Germinal center (tissue), 1 donor: ENCODE measurements around the gene KIF19.
"Not testable (repeated sequence)": the region's sequence is repeated elsewhere in the genome, so short reads cannot be mapped to it uniquely, and the experiment has no call there.

Experiments
- DNase-seq: peaks from one replicate; pipeline ENCODE4 v3.0.0; 2012; ENCODE audit warnings: mixed read lengths, low spot score

The KIF19 gene

GRCh38 chr17:74325743-74326379, at the start of gene KIF19:
Gene KIF19, plus strand, starts transcription at chr17:74326226. Its CDS starts 124 bp downstream, at chr17:74326350.
- DNase-seq: peak; percentile 55

DNA sequence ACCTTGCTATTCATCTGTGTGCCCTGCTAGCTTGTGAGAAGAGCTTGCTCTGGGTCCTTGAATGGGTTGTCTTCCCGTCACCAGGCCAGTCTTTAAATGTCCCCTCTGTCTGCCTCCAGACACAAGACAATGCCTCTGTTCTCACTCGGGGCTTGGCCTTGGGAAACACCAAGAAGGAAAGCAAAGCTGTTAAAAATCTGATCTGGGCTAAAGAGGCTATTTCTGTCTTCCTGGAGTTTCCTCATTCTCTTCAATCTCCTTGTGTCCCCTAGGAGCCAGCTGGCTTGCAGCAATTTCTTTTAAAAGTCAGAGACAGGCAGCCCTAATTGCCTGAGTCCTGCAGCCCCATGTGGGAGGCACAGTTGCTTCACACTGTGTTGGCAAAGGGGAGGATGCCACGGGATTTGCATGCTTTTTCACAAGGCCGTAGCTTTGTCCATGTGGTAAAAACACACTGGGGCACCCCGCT, 49.5 kb upstream of the KIF19 start:
- DNase-seq: no peak

- DNase-seq: no peak
Measured at GRCh38 chr17:74277935-74278334, 48.1 kb upstream of the KIF19 start.

DNA sequence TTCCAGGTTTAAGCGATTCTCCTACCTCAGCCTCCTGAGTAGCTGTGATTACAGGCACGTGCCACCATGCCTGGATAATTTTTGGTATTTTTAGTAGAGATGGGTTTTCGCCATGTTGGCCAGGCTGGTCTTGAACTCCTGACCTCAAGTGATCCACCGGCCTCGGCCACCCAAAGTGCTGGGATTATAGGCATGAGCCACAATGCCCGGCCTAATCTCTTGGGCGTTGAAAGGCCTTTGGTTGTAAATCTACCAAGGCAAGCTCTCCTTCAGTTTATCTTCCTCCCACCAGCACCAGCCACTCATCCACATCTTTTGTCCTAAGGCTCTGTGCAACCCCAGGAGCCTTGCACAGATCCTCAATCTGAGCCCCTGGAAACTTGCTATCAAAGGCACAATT, 46.4 kb upstream of the KIF19 start:
- DNase-seq: not testable (repeated sequence)

DNA sequence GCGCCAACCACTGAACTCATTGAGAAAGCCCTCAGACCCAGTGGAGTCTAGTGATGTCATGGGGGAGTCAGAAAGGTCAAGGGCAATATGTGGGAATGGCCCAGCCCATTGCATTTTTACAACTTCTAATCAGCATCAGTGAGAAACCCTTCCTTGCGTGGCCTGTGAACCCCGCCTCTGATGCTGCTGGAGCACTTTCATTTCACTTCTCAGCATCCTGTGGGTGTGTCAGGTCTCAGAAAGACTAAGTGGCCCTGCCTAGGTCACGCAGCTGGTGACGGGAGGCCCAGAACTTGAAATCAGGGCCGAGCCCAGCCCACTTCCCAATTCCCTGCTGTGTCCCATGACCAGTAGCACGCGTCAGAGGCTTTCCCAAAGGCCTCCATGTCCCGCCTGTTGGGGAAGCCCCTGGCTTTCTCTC, 45.9 kb upstream of the KIF19 start:
- no peak for DNase-seq

GRCh38 chr17:74281799-74282198, 44.2 kb upstream of the KIF19 start:
- no peak for DNase-seq

GRCh38 chr17:74282274-74282586, 43.8 kb upstream of the KIF19 start:
- DNase-seq: not testable (repeated sequence)

GRCh38 chr17:74282587-74283370, 43.2 kb upstream of the KIF19 start:
- DNase-seq: no peak

DNA sequence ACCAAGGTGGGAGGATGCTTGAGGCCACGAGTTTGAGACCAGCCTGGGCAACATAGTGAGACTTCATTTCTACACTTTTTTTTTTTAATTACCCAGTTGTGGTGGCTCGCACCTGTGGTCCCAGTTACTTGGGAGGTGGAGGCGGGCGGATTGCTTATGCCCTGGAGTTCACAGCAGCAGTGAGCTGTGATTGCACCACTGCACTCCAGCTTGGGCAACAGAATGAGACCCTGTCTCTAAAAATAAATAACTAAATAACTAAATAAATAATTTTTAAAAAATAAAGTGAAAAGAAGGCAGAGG, 42.7 kb upstream of the KIF19 start:
- no peak for DNase-seq

- DNase-seq: no peak
Measured at GRCh38 chr17:74287031-74287602, 38.9 kb upstream of the KIF19 start.

DNA sequence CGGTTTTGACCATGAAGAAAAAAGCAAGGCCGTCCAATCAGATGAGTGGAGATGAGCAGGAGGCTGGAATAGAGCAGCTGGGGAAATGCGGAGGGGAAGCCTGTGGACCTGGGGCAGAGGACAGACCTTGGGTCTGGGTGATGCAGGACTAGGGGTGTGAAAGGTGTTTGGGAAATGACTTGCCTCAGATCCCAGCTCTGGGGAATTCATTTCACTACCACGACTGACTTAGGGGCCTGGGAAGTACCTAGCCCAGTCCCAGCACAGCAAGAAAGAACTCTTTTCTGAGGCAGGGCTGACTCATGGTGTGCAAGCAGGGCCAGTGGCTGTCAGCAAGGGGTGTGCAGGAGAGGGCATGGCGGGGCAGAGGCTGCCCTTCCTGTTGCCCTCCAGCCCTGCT, 37.2 kb upstream of the KIF19 start:
- DNase-seq: no peak

DNA sequence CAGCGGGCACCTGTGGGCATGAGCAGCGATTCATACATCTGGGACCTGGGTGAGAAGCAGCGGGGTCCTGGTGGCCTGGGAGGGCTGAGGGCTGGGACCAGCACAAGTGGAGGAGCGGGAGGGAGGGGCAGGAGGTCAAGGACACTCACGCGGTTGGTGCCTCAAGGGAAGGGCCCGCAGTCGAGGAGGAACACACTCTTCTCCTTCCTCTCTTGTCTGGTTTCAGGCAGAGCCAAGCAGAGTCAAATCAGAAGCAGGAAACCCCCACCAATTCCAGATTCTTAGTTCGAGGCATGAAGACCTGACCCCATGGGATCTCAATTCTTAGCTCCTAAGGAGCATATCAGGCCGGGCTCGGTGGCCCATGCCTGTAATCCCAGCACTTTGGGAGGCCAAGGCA, 36.3 kb upstream of the KIF19 start:
- no peak for DNase-seq

GRCh38 chr17:74290340-74290739, 35.7 kb upstream of the KIF19 start:
- no peak for DNase-seq

DNA sequence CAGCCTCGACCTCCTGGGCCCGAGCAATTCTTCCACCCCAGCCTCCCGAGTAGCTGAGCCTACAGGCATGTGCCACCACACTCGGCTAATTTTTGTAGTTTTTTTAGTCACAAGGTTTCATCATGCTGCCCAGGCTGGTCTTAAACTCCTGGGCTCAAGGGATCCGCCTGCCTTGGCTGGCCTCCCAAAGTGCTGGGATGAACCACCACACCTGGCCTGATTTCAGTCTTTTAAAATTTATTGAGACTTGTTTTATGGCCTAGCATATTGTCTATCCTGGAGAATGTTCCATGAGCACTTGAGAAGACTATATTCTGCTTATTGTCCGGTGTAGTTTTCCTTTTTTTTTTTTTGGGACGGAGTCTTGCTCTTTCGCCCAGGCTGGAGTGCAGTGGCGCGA, 33.5 kb upstream of the KIF19 start:
- DNase-seq: no peak

- no peak for DNase-seq
Measured at GRCh38 chr17:74295625-74296547, 30.1 kb upstream of the KIF19 start.

- no peak for DNase-seq
Measured at GRCh38 chr17:74296548-74296936, 29.5 kb upstream of the KIF19 start.

GRCh38 chr17:74297941-74298340, 28.1 kb upstream of the KIF19 start:
- DNase-seq: no peak

DNA sequence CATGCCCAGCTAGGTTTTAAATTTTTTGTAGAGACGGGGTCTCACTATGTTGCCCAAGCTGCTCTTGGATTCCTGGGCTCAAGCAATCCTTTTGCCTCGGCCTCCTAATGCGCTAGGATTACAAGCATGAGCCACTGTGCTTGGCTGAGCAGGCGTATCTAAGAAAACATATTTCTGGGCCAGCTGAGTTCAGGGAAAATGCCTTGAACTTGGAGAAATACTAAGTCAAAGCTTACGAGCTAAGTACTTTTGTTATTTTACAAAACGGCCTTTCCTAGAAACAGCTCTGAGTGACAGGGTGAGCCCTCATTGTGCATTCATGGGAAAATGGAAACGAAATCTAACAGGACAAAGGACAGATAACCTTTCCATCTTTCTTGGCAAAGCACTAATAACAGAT, 27.2 kb upstream of the KIF19 start:
- DNase-seq: no peak

DNA sequence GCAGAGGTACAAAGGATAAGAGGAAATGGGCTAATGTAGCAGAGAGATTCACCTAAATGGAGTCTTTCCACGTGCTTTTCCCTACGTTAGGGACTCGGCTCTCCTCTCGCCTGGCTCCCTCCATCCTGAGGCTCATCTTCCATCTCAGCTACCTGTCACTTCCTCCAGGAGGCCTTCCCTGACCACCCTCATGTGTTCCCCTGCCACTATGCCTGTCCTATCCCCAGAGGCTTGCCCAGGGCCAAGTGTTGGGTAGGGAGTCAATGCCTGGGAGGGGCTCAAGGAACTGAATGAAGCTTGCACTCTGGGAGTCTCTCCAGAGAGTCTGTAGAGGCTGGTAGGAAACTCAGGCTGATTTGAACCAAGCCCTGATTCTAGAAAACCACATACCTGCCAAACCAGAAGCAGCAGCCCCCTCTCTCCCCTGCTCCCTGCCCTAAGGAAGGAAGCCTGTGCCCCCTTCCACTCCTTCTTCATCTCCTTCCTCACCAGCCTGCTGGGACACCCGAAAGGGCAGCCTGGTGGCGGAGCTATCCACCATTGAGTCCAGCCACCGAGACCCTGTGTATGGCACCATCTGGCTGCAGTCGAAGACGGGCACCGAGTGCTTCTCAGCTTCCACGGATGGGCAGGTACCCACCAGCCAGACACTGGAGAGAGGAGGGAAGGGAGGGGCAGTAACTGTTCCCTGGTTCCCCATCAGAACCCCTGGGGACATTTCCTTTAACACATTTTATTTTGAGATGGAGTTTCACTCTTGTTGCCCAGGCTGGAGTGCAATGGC, 26.6 kb upstream of the KIF19 start:
- DNase-seq: no peak

- no peak for DNase-seq
Measured at GRCh38 chr17:74303305-74303704, 22.7 kb upstream of the KIF19 start.

- no peak for DNase-seq
Measured at GRCh38 chr17:74304184-74304583, 21.8 kb upstream of the KIF19 start.
